K562 (cell line): ENCODE results near the gene CDKN2AIPNL. TPM values are rescaled to one million over a fixed set of nuclear protein-coding genes. Genes with fewer than 3 reads are reported as not detected.
A peak's percentile ranks its signal among the peaks of the same experiment; 100 is the strongest.

Source experiments
- COPS2 ChIP-seq: fragments of 450-650 bp; conservative IDR thresholded peaks from 2 replicates; pipeline ENCODE4 v1.6.1; 2016; ENCODE audit warnings: mild to moderate bottlenecking, moderate library complexity
- FOSL1 ChIP-seq: fragments of 200-800 bp; sonication (Bioruptor generic); conservative IDR thresholded peaks from 2 replicates; pipeline ENCODE4 v1.6.1; 2016; ENCODE audit warnings: missing genetic modification characterization, missing compliant biosample characterization
- HNRNPH1 ChIP-seq: fragments of 200-400 bp; formaldehyde crosslinking; optimal IDR thresholded peaks from 2 replicates; pipeline ENCODE3; 2017; ENCODE audit warnings: low read depth, mild to moderate bottlenecking, low read length, moderate library complexity
- JUND ChIP-seq, 2 experiments: IDR thresholded peaks; 2 replicates in 1 of 2; 3 replicates in 1 of 2; pipeline ENCODE4 v1.6.1; 2011; ENCODE audit warnings: borderline replicate concordance in 2 of 2, low read depth in 2 of 2, low read length in 2 of 2, improper control_type of control experiment in 1 of 2, missing biosample characterization in 1 of 2, missing genetic modification characterization in 1 of 2, missing genetic modification reagents in 1 of 2
- MIER1 ChIP-seq: fragments of 450-650 bp; IDR thresholded peaks from 2 replicates; pipeline ENCODE4 v1.6.1; 2016; ENCODE audit warnings: antibody characterized with exemption, mild to moderate bottlenecking, low read depth
- NR1H2 ChIP-seq: sonication (generic); formaldehyde crosslinking; IDR thresholded peaks from 2 replicates; pipeline ENCODE4 v1.4.0; 2020; ENCODE audit warnings: mild to moderate bottlenecking, missing genetic modification reagents
- NR2C2 ChIP-seq, 2 experiments: fragments of 200-800 bp in 1 of 2; sonication (Bioruptor generic) in 1 of 2; sonication (generic) in 1 of 2; formaldehyde crosslinking in 1 of 2; IDR thresholded peaks; 2 replicates each; pipeline versions ENCODE4 v1.6.1 to v1.8.0; 2016 to 2022; ENCODE audit warnings: mild to moderate bottlenecking in 1 of 2, missing compliant biosample characterization in 1 of 2, missing genetic modification characterization in 1 of 2, missing genetic modification reagents in 1 of 2
- RBM39 ChIP-seq: fragments of 200-400 bp; formaldehyde crosslinking; optimal IDR thresholded peaks from 2 replicates; pipeline ENCODE3; 2018; ENCODE audit warnings: low read depth, low read length
- ZBED1 ChIP-seq: IDR thresholded peaks from 2 replicates; pipeline ENCODE4 v1.6.1; 2014
- ZBTB8A ChIP-seq: fragments of 450-650 bp; IDR thresholded peaks from 2 replicates; pipeline ENCODE4 v1.6.1; 2018; ENCODE audit warnings: mild to moderate bottlenecking, moderate library complexity; ENCODE audit not compliant: partially characterized antibody
- ZC3H8 ChIP-seq: fragments of 450-650 bp; IDR thresholded peaks from 2 replicates; pipeline ENCODE4 v1.6.1; 2017
- ZFX ChIP-seq: sonication (generic); formaldehyde crosslinking; IDR thresholded peaks from 2 replicates; pipeline ENCODE4 v1.8.0; 2022; ENCODE audit warnings: mild to moderate bottlenecking, missing genetic modification reagents, moderate library complexity
- ZNF408 ChIP-seq: fragments of 250-450 bp; sonication (Bioruptor Pico); IDR thresholded peaks from 2 replicates; pipeline ENCODE4 v1.4.0; 2020; ENCODE audit warnings: low read depth, mild to moderate bottlenecking, moderate library complexity
- polyA plus RNA-seq, 8 experiments: library from polyadenylated mRNA; depleted of rRNA in 4 of 8; stranded (reverse) in 5 of 8; unstranded in 3 of 8; fragments of >200 nt; fragmentation: Nextera tagmentation in 2 of 8; fragmentation: Illumina TruSeq in 1 of 8; extraction: Ambion mirVana in 2 of 8; extraction: Trizol in 1 of 8; gene quantifications; 2 replicates each; pipeline versions ENCODE4 v1.2.1 to v1.2.3, GENCODE V29; 2011 to 2014; ENCODE audit warnings: inconsistent platforms in 1 of 8, missing spikeins in 1 of 8
- total RNA-seq, 7 experiments: library from RNA; depleted of rRNA in 6 of 7; stranded (reverse); fragments of >200 nt in 6 of 7; fragmentation: Illumina TruSeq in 2 of 7; extraction: Trizol in 2 of 7; gene quantifications; 2 replicates each; pipeline versions ENCODE4 v1.2.1 to v1.2.3, GENCODE V29; 2011 to 2021; ENCODE audit warnings: low replicate concordance in 1 of 7
- TF ChIP-seq, protein P1 (sequence below), 2 experiments: IDR thresholded peaks; 2 replicates each; pipeline ENCODE4 v1.6.1; 2012; ENCODE audit warnings: improper control_type of control experiment in 2 of 2, low read depth in 2 of 2, low read length in 2 of 2, borderline replicate concordance in 1 of 2
- TF ChIP-seq, protein P2 (sequence below): fragments of 250-450 bp; sonication (Bioruptor Pico); IDR thresholded peaks from 2 replicates; pipeline ENCODE4 v1.4.0; 2020; ENCODE audit warnings: borderline replicate concordance
- TF ChIP-seq, protein P3 (sequence below), 2 experiments: fragments of 450-650 bp; IDR thresholded peaks; 2 replicates each; pipeline ENCODE4 v1.6.1; 2018; ENCODE audit warnings: mild to moderate bottlenecking in 2 of 2, low read depth in 1 of 2; ENCODE audit not compliant: partially characterized antibody in 2 of 2
- TF ChIP-seq, protein P4 (sequence below): conservative IDR thresholded peaks from 2 replicates; pipeline ENCODE4 v1.6.1; 2011; ENCODE audit warnings: low read depth, mild to moderate bottlenecking, low read length; ENCODE audit not compliant: control insufficient read depth

The CDKN2AIPNL gene
- total and polyA plus RNA-seq, 9 of the 15 experiments (the other 6 are each of a cell fraction or from before 2014, with no cell fraction given): 19.9 to 46.9 (median 42.2) TPM

DNA sequence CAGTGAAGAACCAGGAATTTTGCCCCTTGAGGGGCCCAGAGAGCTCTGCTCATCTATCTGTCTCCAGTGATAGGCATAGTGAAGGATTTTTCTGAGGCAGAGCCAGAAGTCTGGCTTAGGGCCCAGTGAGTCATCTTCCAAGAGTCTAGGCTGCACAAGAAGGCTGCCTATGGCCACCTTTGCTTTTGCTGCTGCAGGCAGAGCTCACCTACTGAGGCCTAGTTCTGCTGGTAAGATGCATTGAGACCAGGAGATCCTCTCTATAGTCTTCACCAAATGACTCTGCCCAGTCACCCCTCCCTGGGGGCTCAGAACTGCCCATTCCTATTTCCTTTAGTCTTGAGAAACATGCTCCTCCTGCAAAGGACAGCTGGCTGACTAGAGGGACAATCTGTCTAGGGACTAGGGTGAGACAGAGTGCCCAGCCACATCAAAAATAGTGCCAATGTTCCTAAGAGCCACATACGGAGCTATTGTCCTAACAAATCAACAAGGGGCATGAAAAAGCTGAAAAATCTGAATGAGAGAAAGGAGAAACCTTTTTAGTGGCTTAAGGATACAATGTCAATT lies 40.3 kb upstream of the CDKN2AIPNL start (continued):
- TF ChIP-seq, protein P1, sequence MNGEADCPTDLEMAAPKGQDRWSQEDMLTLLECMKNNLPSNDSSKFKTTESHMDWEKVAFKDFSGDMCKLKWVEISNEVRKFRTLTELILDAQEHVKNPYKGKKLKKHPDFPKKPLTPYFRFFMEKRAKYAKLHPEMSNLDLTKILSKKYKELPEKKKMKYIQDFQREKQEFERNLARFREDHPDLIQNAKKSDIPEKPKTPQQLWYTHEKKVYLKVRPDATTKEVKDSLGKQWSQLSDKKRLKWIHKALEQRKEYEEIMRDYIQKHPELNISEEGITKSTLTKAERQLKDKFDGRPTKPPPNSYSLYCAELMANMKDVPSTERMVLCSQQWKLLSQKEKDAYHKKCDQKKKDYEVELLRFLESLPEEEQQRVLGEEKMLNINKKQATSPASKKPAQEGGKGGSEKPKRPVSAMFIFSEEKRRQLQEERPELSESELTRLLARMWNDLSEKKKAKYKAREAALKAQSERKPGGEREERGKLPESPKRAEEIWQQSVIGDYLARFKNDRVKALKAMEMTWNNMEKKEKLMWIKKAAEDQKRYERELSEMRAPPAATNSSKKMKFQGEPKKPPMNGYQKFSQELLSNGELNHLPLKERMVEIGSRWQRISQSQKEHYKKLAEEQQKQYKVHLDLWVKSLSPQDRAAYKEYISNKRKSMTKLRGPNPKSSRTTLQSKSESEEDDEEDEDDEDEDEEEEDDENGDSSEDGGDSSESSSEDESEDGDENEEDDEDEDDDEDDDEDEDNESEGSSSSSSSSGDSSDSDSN (IDR thresholded peaks at IDR 0.05; ENCODE audit: borderline replicate concordance in 1 of 2, low read depth in 2 of 2, low read length in 2 of 2): no peak
- TF ChIP-seq RBM39 (no peak), ZC3H8 (no peak), ZBTB8A (no peak), MIER1 (no peak), ZBED1 (no peak), HNRNPH1 (no peak), NR2C2 (CRISPR knock-in tag; IDR thresholded peaks at IDR 0.05) (no peak), NR2C2 (tag; IDR thresholded peaks at IDR 0.05) (no peak), FOSL1 (tag) (peak; percentile 89), NR1H2 (CRISPR knock-in tag) (no peak), COPS2 (no peak), ZFX (CRISPR knock-in tag) (no peak), JUND (IDR thresholded peaks at IDR 0.05; ENCODE audit: borderline replicate concordance, low read depth, low read length) (peak; percentile 87), JUND (tag; IDR thresholded peaks at IDR 0.05; ENCODE audit: borderline replicate concordance, low read depth, low read length) (peak; percentile 85; the same call in 2 of the 3 replicates), ZNF408 (CRISPR knock-in tag) (no peak)
- TF ChIP-seq, protein P2, sequence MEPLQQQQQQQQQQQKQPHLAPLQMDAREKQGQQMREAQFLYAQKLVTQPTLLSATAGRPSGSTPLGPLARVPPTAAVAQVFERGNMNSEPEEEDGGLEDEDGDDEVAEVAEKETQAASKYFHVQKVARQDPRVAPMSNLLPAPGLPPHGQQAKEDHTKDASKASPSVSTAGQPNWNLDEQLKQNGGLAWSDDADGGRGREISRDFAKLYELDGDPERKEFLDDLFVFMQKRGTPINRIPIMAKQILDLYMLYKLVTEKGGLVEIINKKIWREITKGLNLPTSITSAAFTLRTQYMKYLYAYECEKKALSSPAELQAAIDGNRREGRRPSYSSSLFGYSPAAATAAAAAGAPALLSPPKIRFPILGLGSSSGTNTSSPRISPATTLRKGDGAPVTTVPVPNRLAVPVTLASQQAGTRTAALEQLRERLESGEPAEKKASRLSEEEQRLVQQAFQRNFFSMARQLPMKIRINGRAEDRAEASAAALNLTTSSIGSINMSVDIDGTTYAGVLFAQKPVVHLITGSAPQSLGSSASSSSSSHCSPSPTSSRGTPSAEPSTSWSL (CRISPR knock-in tag): no peak
- TF ChIP-seq, protein P3, sequence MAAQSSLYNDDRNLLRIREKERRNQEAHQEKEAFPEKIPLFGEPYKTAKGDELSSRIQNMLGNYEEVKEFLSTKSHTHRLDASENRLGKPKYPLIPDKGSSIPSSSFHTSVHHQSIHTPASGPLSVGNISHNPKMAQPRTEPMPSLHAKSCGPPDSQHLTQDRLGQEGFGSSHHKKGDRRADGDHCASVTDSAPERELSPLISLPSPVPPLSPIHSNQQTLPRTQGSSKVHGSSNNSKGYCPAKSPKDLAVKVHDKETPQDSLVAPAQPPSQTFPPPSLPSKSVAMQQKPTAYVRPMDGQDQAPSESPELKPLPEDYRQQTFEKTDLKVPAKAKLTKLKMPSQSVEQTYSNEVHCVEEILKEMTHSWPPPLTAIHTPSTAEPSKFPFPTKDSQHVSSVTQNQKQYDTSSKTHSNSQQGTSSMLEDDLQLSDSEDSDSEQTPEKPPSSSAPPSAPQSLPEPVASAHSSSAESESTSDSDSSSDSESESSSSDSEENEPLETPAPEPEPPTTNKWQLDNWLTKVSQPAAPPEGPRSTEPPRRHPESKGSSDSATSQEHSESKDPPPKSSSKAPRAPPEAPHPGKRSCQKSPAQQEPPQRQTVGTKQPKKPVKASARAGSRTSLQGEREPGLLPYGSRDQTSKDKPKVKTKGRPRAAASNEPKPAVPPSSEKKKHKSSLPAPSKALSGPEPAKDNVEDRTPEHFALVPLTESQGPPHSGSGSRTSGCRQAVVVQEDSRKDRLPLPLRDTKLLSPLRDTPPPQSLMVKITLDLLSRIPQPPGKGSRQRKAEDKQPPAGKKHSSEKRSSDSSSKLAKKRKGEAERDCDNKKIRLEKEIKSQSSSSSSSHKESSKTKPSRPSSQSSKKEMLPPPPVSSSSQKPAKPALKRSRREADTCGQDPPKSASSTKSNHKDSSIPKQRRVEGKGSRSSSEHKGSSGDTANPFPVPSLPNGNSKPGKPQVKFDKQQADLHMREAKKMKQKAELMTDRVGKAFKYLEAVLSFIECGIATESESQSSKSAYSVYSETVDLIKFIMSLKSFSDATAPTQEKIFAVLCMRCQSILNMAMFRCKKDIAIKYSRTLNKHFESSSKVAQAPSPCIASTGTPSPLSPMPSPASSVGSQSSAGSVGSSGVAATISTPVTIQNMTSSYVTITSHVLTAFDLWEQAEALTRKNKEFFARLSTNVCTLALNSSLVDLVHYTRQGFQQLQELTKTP (IDR thresholded peaks at IDR 0.05; ENCODE audit: low read depth in 1 of 2, partially characterized antibody in 2 of 2): no peak
- TF ChIP-seq, protein P4, sequence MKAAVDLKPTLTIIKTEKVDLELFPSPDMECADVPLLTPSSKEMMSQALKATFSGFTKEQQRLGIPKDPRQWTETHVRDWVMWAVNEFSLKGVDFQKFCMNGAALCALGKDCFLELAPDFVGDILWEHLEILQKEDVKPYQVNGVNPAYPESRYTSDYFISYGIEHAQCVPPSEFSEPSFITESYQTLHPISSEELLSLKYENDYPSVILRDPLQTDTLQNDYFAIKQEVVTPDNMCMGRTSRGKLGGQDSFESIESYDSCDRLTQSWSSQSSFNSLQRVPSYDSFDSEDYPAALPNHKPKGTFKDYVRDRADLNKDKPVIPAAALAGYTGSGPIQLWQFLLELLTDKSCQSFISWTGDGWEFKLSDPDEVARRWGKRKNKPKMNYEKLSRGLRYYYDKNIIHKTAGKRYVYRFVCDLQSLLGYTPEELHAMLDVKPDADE: no peak
- TF ChIP-seq, all 486 proteins: peak for 6
